Caco-2 (cell line): ENCODE measurements around the gene UFC1. TPM values are rescaled to one million over a fixed set of nuclear protein-coding genes. Genes with fewer than 3 reads are reported as not detected.

Experiments
- BruUV-seq: library from RNA; stranded (reverse); fragments of 400-500 nt; replicated peaks from 2 replicates; lab custom pipeline; 2021; lab: Mats Ljungman, UMichigan
- CTCF ChIA-PET: fragments of 300-600 bp; sonication (Branson Sonifier 250); formaldehyde crosslinking; loops from one replicate; lab custom pipeline; 2022; ENCODE audit warnings: antibody characterized with exemption; lab: Charles Lee
- POLR2A ChIA-PET: fragments of 300-600 bp; sonication (Branson Sonifier 250); formaldehyde crosslinking; loops from one replicate; lab custom pipeline; 2022; ENCODE audit warnings: antibody characterized with exemption; lab: Charles Lee
- DNase-seq, 2 experiments: peaks; one replicate each; pipeline versions ENCODE4 v3.0.0 to v3.0.0-alpha.2; 2020 to 2022
- H3K27me3 ChIP-seq: replicated peaks from 2 replicates; pipeline ENCODE4 v1.6.0; 2011; ENCODE audit warnings: low read length; ENCODE audit not compliant: control insufficient read depth, insufficient read depth
- H3K36me3 ChIP-seq: 2 replicates; pipeline ENCODE4 v1.5.1; 2011; ENCODE audit warnings: low read length; ENCODE audit not compliant: control insufficient read depth, insufficient read depth
- H3K4me1 ChIP-seq: fragments of 250-450 bp; sonication (Bioruptor Pico); 2 replicates; pipeline ENCODE4 v1.5.1; 2020; ENCODE audit warnings: mild to moderate bottlenecking
- H3K4me3 ChIP-seq: 2 replicates; pipeline ENCODE4 v1.5.1; 2011; ENCODE audit warnings: low read depth, mild to moderate bottlenecking, control low read depth, low read length
- H3K9me3 ChIP-seq: fragments of 250-450 bp; sonication (Bioruptor Pico); 2 replicates; pipeline ENCODE4 v1.5.1; 2020; ENCODE audit warnings: mild to moderate bottlenecking, moderate library complexity
- H3K27ac Mint-ChIP-seq: one replicate; pipeline ENCODE4 v1.8.0; 2022; ENCODE audit warnings: mixed read lengths; ENCODE audit not compliant: unreplicated experiment
- H3K27me3 Mint-ChIP-seq: one replicate; pipeline ENCODE4 v1.8.0; 2022; ENCODE audit warnings: mixed read lengths; ENCODE audit not compliant: insufficient read depth, unreplicated experiment
- H3K36me3 Mint-ChIP-seq: one replicate; pipeline ENCODE4 v1.8.0; 2022; ENCODE audit warnings: mild to moderate bottlenecking, mixed read lengths; ENCODE audit not compliant: insufficient read depth, unreplicated experiment
- H3K4me1 Mint-ChIP-seq: one replicate; pipeline ENCODE4 v1.8.0; 2022; ENCODE audit warnings: low read depth, mixed read lengths; ENCODE audit not compliant: unreplicated experiment
- H3K4me3 Mint-ChIP-seq: one replicate; pipeline ENCODE4 v1.8.0; 2022; ENCODE audit warnings: mild to moderate bottlenecking, moderate library complexity, mixed read lengths; ENCODE audit not compliant: unreplicated experiment
- H3K9me3 Mint-ChIP-seq: one replicate; pipeline ENCODE4 v1.8.0; 2022; ENCODE audit warnings: mixed read lengths; ENCODE audit not compliant: unreplicated experiment
- intact Hi-C: fragments of 100-400 bp; cut with micrococcal nuclease; formaldehyde crosslinking; loops from one replicate; pipeline ENCODE4 v1.10.0; 2022; ENCODE audit not compliant: unreplicated experiment
- total RNA-seq: library from RNA; stranded (reverse); gene quantifications from 2 replicates; pipeline ENCODE4 v1.2.3, GENCODE V29; 2022
- TF ChIP-seq, protein P1 (sequence below), 2 experiments: fragments of 200-600 bp in 1 of 2; IDR thresholded peaks; 1 replicate in 1 of 2; 2 replicates in 1 of 2; pipeline versions ENCODE4 v1.5.1 to v1.8.0; 2011 to 2022; ENCODE audit warnings: antibody characterized with exemption in 1 of 2, control low read depth in 1 of 2, inconsistent platforms in 1 of 2, low read depth in 1 of 2, low read length in 1 of 2, mild to moderate bottlenecking in 1 of 2, moderate library complexity in 1 of 2; ENCODE audit not compliant: insufficient read depth in 1 of 2, severe bottlenecking in 1 of 2, unreplicated experiment in 1 of 2

Gene UFC1
- total RNA-seq, 1 experiment from 2014 or later = 98.2 TPM

DNA sequence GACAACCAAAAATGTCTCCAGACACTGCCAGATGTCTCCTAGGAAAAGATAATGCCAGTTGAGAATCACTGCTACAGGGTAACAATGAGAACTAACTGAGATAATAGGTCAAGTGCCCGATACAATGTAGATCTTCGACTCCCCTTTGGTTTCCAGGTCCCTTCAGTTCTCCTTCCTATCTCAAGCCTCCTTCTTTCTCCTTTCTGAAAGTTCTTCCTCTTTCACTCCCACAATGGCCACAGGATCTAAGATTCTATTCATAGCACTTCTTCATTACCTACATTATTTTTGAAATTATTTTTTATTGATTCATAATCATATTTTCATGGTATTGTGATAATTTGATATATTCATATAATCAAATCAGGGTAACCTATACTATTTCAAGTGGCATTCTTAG, 42.3 kb upstream of the UFC1 start:
- no peaks in the 10 kb centered on the region for H3K9me3 ChIP-seq
- intact Hi-C loops = no loop called here
- H3K36me3 Mint-ChIP-seq = peaks cover 22% of the 10 kb centered on the region
- BruUV-seq = no TSS peak
- no peaks in the 10 kb centered on the region for H3K9me3 Mint-ChIP-seq
- H3K27me3 Mint-ChIP-seq = no peaks in the 10 kb centered on the region
- no peak overlapping the region for H3K27ac Mint-ChIP-seq
- no peaks in the 10 kb centered on the region; the same call in 1 of the 2 replicates for H3K4me1 ChIP-seq
- CTCF ChIA-PET = no interaction called here
- no peaks in the 10 kb centered on the region for H3K4me1 Mint-ChIP-seq
- TF ChIP-seq, protein P1, sequence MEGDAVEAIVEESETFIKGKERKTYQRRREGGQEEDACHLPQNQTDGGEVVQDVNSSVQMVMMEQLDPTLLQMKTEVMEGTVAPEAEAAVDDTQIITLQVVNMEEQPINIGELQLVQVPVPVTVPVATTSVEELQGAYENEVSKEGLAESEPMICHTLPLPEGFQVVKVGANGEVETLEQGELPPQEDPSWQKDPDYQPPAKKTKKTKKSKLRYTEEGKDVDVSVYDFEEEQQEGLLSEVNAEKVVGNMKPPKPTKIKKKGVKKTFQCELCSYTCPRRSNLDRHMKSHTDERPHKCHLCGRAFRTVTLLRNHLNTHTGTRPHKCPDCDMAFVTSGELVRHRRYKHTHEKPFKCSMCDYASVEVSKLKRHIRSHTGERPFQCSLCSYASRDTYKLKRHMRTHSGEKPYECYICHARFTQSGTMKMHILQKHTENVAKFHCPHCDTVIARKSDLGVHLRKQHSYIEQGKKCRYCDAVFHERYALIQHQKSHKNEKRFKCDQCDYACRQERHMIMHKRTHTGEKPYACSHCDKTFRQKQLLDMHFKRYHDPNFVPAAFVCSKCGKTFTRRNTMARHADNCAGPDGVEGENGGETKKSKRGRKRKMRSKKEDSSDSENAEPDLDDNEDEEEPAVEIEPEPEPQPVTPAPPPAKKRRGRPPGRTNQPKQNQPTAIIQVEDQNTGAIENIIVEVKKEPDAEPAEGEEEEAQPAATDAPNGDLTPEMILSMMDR (IDR thresholded peaks at IDR 0.05; ENCODE audit: insufficient read depth in 1 of 2, low read depth in 1 of 2, low read length in 1 of 2, severe bottlenecking in 1 of 2, unreplicated experiment in 1 of 2) = no peak
- H3K36me3 ChIP-seq = 0 out of 2 replicates have a peak, but pooled peaks cover 1% of the 10 kb centered on the region
- POLR2A ChIA-PET = no interaction called here
- H3K27me3 ChIP-seq = no peaks in the 10 kb centered on the region
- DNase-seq = no peak
- H3K4me3 ChIP-seq = no peak overlapping the region
- no peak overlapping the region for H3K4me3 Mint-ChIP-seq

DNA sequence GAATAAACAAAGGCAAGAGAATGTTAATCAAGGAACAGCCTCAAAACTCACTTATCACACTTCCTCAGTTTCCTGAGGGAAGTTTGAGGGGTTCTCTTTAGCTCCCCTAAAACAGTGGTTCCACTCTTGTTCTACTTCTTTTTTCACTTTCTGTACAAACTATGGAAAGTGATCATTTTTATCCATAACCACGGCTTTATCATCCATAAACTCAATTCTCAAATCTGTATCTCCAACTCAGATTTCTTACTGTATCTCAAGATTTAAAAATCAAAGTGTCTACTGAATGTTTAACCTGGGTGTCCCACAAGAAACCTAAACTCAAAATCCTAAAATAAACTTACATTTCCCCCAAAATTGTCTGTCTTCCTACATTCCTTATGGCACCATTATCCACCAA, 39.9 kb upstream of the UFC1 start:
- POLR2A ChIA-PET = no interaction called here
- no peaks in the 10 kb centered on the region for H3K27me3 Mint-ChIP-seq
- peaks cover under 1% of the 10 kb centered on the region for H3K4me1 Mint-ChIP-seq
- Histone ChIP-seq H3K27me3 (no peaks in the 10 kb centered on the region), H3K9me3 (no peaks in the 10 kb centered on the region), H3K4me3 (no peak overlapping the region), H3K36me3 (0 out of 2 replicates have a peak, but pooled peaks cover 1% of the 10 kb centered on the region), H3K4me1 (peaks cover 2% of the 10 kb centered on the region; the same call in 1 of the 2 replicates)
- intact Hi-C loops = no loop called here
- TF ChIP-seq, protein P1 (IDR thresholded peaks at IDR 0.05; ENCODE audit: insufficient read depth in 1 of 2, low read depth in 1 of 2, low read length in 1 of 2, severe bottlenecking in 1 of 2, unreplicated experiment in 1 of 2) = no peak
- H3K27ac Mint-ChIP-seq = no peak overlapping the region
- H3K4me3 Mint-ChIP-seq = no peak overlapping the region
- no peak for DNase-seq
- CTCF ChIA-PET = no interaction called here
- H3K36me3 Mint-ChIP-seq = peaks cover 35% of the 10 kb centered on the region
- BruUV-seq = no TSS peak
- H3K9me3 Mint-ChIP-seq = no peaks in the 10 kb centered on the region

DNA sequence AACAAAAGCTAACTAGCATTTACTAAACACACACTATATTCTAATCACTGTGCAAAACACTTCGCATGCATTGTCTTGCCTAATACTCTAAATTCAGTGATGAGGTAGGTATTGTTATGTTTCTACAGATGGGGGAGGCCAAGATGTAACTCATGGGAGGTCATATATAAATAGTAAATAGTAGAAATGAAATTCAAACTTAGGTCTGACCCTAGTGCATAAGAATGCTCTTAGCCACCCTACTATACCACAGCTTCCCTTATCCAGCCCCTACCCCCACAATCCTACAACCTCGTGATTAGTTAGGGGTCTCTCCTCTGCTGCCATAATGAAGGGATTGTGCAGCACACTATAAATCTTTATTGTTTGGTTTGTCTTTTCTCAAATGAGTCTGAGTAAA, 39.2 kb upstream of the UFC1 start:
- Histone ChIP-seq H3K4me3 (no peak overlapping the region), H3K27me3 (no peaks in the 10 kb centered on the region), H3K4me1 (peaks cover 9% of the 10 kb centered on the region), H3K36me3 (0 out of 2 replicates have a peak, but pooled peaks cover 1% of the 10 kb centered on the region), H3K9me3 (no peaks in the 10 kb centered on the region)
- no TSS peak for BruUV-seq
- DNase-seq = no peak
- TF ChIP-seq, protein P1 (IDR thresholded peaks at IDR 0.05; ENCODE audit: insufficient read depth in 1 of 2, low read depth in 1 of 2, low read length in 1 of 2, severe bottlenecking in 1 of 2, unreplicated experiment in 1 of 2) = no peak
- intact Hi-C loops = no loop called here
- Mint-ChIP-seq H3K36me3 (peaks cover 40% of the 10 kb centered on the region), H3K27ac (no peak overlapping the region), H3K4me3 (no peak overlapping the region), H3K9me3 (no peaks in the 10 kb centered on the region), H3K4me1 (peaks cover 7% of the 10 kb centered on the region), H3K27me3 (no peaks in the 10 kb centered on the region)
- ChIA-PET CTCF (no interaction called here), POLR2A (no interaction called here)
